AG04450 (cell line): ENCODE data around the gene CNIH3. TPM values are rescaled to one million over a fixed set of nuclear protein-coding genes. Genes with fewer than 3 reads are reported as not detected.
"Not testable (repeated sequence)": the region's sequence is repeated elsewhere in the genome, so short reads cannot be mapped to it uniquely, and the experiment has no call there.

Source experiments
- CTCF ChIA-PET: fragments of 300-600, 350-600 bp; formaldehyde crosslinking; extraction: SDS; loops from one replicate; lab custom pipeline; 2022; ENCODE audit warnings: antibody characterized with exemption, inconsistent platforms; lab: Charles Lee
- POLR2A ChIA-PET: fragments of 350-600 bp; formaldehyde crosslinking; extraction: SDS; loops from one replicate; lab custom pipeline; 2021; ENCODE audit warnings: antibody characterized with exemption, inconsistent platforms; lab: Yijun Ruan, JAX
- DNase-seq: peaks from one replicate; pipeline ENCODE4 v3.0.0-alpha.2; 2011; ENCODE audit warnings: low read depth, low spot score
- H3K27ac ChIP-seq: one replicate; pipeline ENCODE4 v1.5.1; 2012; ENCODE audit warnings: low read depth, low read length, control low read depth
- H3K27me3 ChIP-seq: one replicate; pipeline ENCODE4 v1.6.0; 2012; ENCODE audit warnings: low read length; ENCODE audit not compliant: control insufficient read depth, insufficient read depth
- H3K4me3 ChIP-seq: 2 replicates; pipeline ENCODE4 v1.5.1; 2011; ENCODE audit warnings: mild to moderate bottlenecking, low read depth, low read length, control low read depth
- H3K9me3 ChIP-seq: 2 replicates; pipeline ENCODE4 v1.5.1; 2012; ENCODE audit warnings: low read length; ENCODE audit not compliant: control insufficient read depth, insufficient read depth
- polyA minus RNA-seq: library from RNA; depleted of rRNA, polyadenylated mRNA; stranded (reverse); fragments of >200 nt; gene quantifications from 2 replicates; pipeline ENCODE4 v1.2.3, GENCODE V29; 2011; rRNA and poly(A)+ RNA removed
- polyA plus RNA-seq: library from polyadenylated mRNA; depleted of rRNA; stranded (reverse); fragments of >200 nt; gene quantifications from 2 replicates; pipeline ENCODE4 v1.2.3, GENCODE V29; 2011; rRNA removed
- TF ChIP-seq, protein P1 (sequence below): IDR thresholded peaks from 2 replicates; pipeline ENCODE4 v1.5.1; 2011; ENCODE audit warnings: low read depth, low read length, control low read depth, inconsistent platforms

Gene CNIH3
- polyA plus RNA-seq (5.6 and 6.5 TPM in 2 replicates), polyA minus RNA-seq (8.6 and 10.9 TPM in 2 replicates)

- Histone ChIP-seq H3K27ac (no peak within 1 kb of the TSS), H3K27me3 (peaks cover 19% of the 10 kb centered on the region), H3K9me3 (no peaks in the 10 kb centered on the region; the same call in 1 of the 2 replicates), H3K4me3 (peak within 1 kb of the TSS; percentile 70)
- TF ChIP-seq, protein P1, sequence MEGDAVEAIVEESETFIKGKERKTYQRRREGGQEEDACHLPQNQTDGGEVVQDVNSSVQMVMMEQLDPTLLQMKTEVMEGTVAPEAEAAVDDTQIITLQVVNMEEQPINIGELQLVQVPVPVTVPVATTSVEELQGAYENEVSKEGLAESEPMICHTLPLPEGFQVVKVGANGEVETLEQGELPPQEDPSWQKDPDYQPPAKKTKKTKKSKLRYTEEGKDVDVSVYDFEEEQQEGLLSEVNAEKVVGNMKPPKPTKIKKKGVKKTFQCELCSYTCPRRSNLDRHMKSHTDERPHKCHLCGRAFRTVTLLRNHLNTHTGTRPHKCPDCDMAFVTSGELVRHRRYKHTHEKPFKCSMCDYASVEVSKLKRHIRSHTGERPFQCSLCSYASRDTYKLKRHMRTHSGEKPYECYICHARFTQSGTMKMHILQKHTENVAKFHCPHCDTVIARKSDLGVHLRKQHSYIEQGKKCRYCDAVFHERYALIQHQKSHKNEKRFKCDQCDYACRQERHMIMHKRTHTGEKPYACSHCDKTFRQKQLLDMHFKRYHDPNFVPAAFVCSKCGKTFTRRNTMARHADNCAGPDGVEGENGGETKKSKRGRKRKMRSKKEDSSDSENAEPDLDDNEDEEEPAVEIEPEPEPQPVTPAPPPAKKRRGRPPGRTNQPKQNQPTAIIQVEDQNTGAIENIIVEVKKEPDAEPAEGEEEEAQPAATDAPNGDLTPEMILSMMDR: no peak
- ChIA-PET CTCF (interaction anchor here (1.7 to 3.6 kb wide), 2 partner anchors 103 to 236 kb away, joined by 5 to 18 read pairs; no protein-coding TSS in a partner anchor), POLR2A (interaction anchor here (0.6 kb wide), 1 partner anchor 28 kb away, joined by 3 read pairs; no protein-coding TSS in a partner anchor)
- DNase-seq: no peak
Observed at GRCh38 chr1:224615861-224616755, at the start of gene CNIH3. Gene CNIH3, plus strand, starts transcription at chr1:224616317. Its CDS starts 858 bp downstream, at chr1:224617175.

DNA sequence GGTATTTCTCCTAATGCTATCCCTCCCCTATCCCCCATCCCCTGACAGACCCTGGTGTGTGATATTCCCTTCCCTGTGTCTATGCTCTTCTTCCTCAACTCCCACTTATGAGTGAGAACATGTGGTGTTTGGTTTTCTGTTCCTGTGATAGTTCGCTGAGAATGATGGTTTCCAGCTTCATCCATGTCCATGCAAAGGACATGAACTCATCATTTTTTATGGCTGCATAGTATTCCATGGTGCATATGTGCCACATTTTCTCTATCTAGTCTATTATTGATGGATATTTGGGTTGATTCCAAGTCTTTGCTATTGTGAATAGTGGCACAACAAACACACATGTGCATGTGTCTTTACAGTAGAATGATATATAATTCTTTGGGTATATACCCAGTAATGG, 49.6 kb upstream of the CNIH3 start:
- DNase-seq, CTCF ChIA-PET, POLR2A ChIA-PET, H3K27ac ChIP-seq, H3K9me3 ChIP-seq, H3K27me3 ChIP-seq, H3K4me3 ChIP-seq: not testable (repeated sequence)

DNA sequence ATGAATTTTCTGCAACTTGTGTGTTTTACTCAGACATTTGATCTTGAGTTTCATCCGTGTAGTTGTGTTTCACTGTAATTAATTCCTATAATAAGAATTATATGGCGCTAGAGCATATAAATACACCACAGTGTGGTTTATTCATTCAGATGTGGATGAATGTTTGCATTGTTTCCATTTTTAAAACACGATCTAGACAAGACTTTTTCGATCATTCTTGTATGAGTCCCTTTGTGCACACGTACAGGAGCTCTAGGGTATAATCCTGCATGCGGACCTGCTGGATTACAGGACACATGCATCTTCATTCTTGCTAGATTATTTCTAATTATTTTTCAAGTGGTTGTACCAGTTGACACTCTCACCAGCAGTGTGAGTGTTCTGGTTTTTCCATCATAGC, 46.8 kb upstream of the CNIH3 start:
- Histone ChIP-seq H3K27me3 (no peaks in the 10 kb centered on the region), H3K4me3 (no peak overlapping the region), H3K9me3 (no peaks in the 10 kb centered on the region), H3K27ac (no peak overlapping the region)
- POLR2A ChIA-PET: no interaction called here
- TF ChIP-seq, protein P1: no peak
- CTCF ChIA-PET: no interaction called here
- no peak for DNase-seq

DNA sequence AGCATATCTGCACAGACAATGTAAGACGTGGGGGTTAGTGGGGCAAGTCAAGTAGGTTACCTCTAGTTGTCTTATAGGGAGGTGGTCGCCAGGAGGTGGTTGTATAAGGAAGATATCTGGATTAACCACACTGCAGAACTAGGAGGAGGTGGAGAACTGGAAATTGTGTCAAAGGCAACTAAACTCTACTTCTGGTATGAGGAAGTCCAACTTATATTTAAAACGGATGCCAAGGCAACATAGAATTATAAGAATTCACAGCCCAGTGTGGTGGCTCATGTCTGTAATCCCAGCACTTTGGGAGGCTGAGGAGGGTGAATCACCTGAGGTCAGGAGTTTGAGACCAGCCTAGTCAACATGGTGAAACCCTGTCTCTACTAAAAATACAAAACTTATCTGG, 44.1 kb upstream of the CNIH3 start:
- H3K27me3 ChIP-seq, CTCF ChIA-PET, POLR2A ChIA-PET, DNase-seq, H3K27ac ChIP-seq, H3K4me3 ChIP-seq, H3K9me3 ChIP-seq: not testable (repeated sequence)

DNA sequence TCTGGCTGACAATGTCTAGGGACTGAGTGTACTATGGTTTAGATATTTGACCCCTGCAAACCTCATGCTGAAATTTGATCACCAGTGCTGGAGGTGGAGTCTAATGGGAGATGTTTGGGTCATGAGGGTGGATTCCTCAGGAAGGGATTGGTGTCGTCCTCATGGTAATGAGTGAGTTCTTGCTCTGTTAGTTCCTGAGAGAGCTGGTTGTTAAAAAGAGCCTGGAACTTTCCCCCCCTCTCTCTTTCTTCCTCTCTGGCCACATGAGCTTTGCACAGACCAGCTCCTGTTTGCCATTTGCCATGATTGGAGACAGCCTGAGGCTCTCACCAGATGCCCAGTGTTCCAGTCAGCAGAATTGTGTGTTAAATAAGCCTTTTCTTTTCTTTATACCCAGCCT, 36.6 kb upstream of the CNIH3 start:
- Histone ChIP-seq H3K4me3 (no peak overlapping the region), H3K27me3 (no peaks in the 10 kb centered on the region), H3K27ac (peak overlapping the region; percentile 12), H3K9me3 (no peaks in the 10 kb centered on the region)
- peak; percentile 26 for DNase-seq
- POLR2A ChIA-PET: no interaction called here
- CTCF ChIA-PET: interaction anchor here (2.4 kb wide), 1 partner anchor 66 kb away, joined by 7 read pairs; no protein-coding TSS in a partner anchor
- TF ChIP-seq, protein P1: no peak

- H3K9me3 ChIP-seq: no peaks in the 10 kb centered on the region
- no peak overlapping the region for H3K27ac ChIP-seq
- no peak overlapping the region for H3K4me3 ChIP-seq
- ChIA-PET CTCF (interaction anchor here (2.4 kb wide), 1 partner anchor 66 kb away, joined by 7 read pairs; no protein-coding TSS in a partner anchor), POLR2A (interaction anchor here (0.7 kb wide), 1 partner anchor 23 kb away, joined by 3 read pairs; no protein-coding TSS in a partner anchor)
- TF ChIP-seq, protein P1: no peak
- no peaks in the 10 kb centered on the region for H3K27me3 ChIP-seq
- DNase-seq: no peak
Observed at GRCh38 chr1:224580006-224580405, 36.1 kb upstream of the CNIH3 start.
